ES-I3 (cell line): ENCODE data around the gene RGS7.

Experiments used
- H3K36me3 ChIP-seq: 2 replicates; pipeline ENCODE4 v1.6.1; 2013; ENCODE audit warnings: mild to moderate bottlenecking, low read length, control low read depth, moderate library complexity; ENCODE audit not compliant: insufficient read depth
- H3K4me1 ChIP-seq: 2 replicates; pipeline ENCODE4 v1.6.1; 2013; ENCODE audit warnings: mild to moderate bottlenecking, control low read depth, low read length; ENCODE audit not compliant: insufficient read depth
- H3K9ac ChIP-seq: 2 replicates; pipeline ENCODE4 v1.6.1; 2013; ENCODE audit warnings: low read depth, mild to moderate bottlenecking, low read length, moderate library complexity
- H3K9me3 ChIP-seq: 2 replicates; pipeline ENCODE4 v1.6.1; 2013; ENCODE audit warnings: mild to moderate bottlenecking, low read length, moderate library complexity; ENCODE audit not compliant: control insufficient read depth, insufficient read depth

RGS7 gene

GRCh38 chr1:240956020-240956419 lies 401.0 kb downstream of the RGS7 start:
- peaks cover 4% of the 10 kb centered on the region; the same call in 1 of the 2 replicates for H3K4me1 ChIP-seq
- H3K36me3 ChIP-seq = no peaks in the 10 kb centered on the region
- no peak overlapping the region for H3K9ac ChIP-seq
- no peaks in the 10 kb centered on the region for H3K9me3 ChIP-seq

DNA sequence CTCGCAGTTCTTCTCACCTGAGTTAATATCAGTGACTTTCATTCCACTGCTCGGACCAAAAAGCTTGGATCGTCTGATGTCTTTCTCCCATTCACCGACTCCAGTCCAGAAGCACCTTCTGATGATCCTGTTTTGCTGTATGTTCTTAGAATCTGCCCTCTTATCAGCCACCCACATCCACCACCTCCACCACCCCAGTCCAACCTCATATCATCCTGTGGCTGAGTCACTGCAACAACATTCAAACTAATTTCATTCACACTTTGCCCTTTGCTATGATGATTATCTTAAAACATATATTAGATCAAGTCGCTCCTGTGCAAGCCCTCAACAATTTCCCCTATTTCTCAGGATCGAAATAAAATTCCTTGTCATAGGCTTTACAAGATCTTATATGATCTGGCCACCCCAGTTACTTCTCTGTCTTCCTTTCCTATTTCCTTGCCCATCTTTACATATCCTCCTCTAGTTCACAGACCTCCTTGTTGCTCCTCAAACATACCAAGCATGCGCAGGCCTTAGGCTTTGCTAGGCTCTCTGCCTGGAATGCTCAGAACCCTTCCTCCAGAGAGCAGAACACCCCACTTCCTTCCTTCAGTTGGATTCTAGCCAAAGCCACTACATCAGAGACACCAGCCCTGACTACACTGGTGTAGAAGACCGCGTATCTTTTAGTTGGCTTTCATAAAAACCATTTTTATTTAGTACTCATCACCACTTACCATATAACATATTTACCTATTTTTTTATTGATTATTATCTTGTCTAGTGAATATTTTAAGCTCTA lies 409.4 kb downstream of the RGS7 start:
- Histone ChIP-seq H3K9ac (no peak overlapping the region), H3K4me1 (no peaks in the 10 kb centered on the region), H3K36me3 (no peaks in the 10 kb centered on the region), H3K9me3 (no peaks in the 10 kb centered on the region)

GRCh38 chr1:240946926-240947325 lies 410.1 kb downstream of the RGS7 start:
- Histone ChIP-seq H3K36me3 (no peaks in the 10 kb centered on the region), H3K4me1 (no peaks in the 10 kb centered on the region), H3K9me3 (no peaks in the 10 kb centered on the region), H3K9ac (no peak overlapping the region)

- no peak overlapping the region for H3K9ac ChIP-seq
- H3K4me1 ChIP-seq = no peaks in the 10 kb centered on the region
- H3K36me3 ChIP-seq = no peaks in the 10 kb centered on the region; the same call in 1 of the 2 replicates
- 0 out of 2 replicates have a peak, but pooled peaks cover 3% of the 10 kb centered on the region for H3K9me3 ChIP-seq
These were observed 414.1 kb downstream of the RGS7 start for GRCh38 chr1:240942901-240943300.

DNA sequence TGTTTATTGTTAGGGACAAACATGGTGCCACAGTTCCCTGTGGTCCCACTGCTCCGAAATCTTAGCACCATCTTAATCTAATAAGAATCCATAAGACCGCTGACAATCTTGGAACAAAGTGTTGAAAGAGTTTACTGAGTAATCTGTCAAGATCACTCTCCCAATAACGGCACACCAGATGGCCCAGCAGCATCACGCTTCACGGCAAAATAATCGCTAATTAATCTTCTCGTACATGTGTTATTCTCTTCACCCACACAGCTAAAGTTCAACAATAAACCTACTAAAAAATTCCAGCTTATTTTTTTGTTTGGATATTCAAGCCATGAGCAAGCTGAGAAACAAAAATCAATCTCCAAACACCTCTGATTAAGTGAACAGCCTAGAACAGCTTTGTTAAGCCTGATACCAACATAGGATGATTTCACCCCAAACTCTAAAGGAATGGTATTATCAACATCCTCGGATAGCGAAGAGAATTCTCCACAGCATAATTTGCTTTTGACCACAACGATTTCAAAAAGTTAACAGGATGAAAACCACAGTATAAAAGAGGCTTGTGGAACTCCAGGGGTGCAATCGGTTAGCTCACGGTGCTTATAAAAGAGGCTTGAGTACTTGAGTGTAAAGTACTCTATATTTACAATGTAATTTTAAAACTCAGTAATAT lies 415.2 kb downstream of the RGS7 start:
- Histone ChIP-seq H3K9ac (no peak overlapping the region), H3K4me1 (no peaks in the 10 kb centered on the region), H3K9me3 (peaks cover 8% of the 10 kb centered on the region), H3K36me3 (no peaks in the 10 kb centered on the region; the same call in 1 of the 2 replicates)

GRCh38 chr1:240936911-240937668 lies 419.9 kb downstream of the RGS7 start:
- no peaks in the 10 kb centered on the region; the same call in 1 of the 2 replicates for H3K36me3 ChIP-seq
- H3K9me3 ChIP-seq = peaks cover 8% of the 10 kb centered on the region
- H3K4me1 ChIP-seq = no peaks in the 10 kb centered on the region
- H3K9ac ChIP-seq = no peak overlapping the region

DNA sequence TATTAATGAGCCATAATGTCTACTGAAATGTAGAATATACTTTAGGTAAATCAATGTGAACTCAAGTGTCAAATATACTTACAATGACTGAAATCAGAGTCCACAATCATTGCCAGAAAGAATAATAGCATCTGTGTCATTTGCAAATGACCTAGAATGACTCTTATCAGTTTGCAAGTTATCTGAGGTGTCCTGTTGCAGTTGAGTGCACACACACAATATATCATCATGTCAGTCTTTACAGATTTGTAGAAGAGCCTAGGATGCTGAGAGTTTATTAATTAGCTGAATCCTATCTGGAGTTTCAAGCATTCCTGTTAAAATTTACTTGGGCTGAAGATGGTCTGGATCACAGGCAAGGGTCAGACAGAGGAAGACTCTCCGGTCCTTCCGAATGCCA lies 421.1 kb downstream of the RGS7 start:
- Histone ChIP-seq H3K9me3 (peaks cover 8% of the 10 kb centered on the region), H3K36me3 (no peaks in the 10 kb centered on the region; the same call in 1 of the 2 replicates), H3K4me1 (no peaks in the 10 kb centered on the region), H3K9ac (no peak overlapping the region)

DNA sequence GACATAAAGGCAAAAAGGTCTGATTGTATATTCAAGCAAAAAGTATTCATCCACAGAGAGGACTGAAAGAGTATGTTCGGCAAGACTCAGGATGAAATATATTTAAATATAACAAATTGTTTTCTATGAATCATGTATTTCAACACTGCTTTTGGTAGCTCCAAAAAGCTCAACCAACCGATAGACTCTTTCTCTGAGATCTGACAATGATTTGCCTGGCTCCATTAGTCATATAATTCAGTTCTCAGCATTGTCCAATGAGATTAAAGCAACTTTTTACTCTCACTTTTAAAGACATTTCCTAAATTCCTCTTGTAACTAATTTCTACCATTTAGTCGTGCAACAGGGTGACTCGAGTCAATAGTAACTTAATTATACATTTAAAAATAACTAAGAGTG lies 426.0 kb downstream of the RGS7 start:
- Histone ChIP-seq H3K4me1 (no peaks in the 10 kb centered on the region), H3K36me3 (no peaks in the 10 kb centered on the region), H3K9me3 (no peaks in the 10 kb centered on the region; the same call in 1 of the 2 replicates), H3K9ac (no peak overlapping the region)

- Histone ChIP-seq H3K9ac (no peak overlapping the region), H3K36me3 (no peaks in the 10 kb centered on the region), H3K9me3 (no peaks in the 10 kb centered on the region), H3K4me1 (no peaks in the 10 kb centered on the region)
These were observed 428.7 kb downstream of the RGS7 start for GRCh38 chr1:240928265-240928664.

- Histone ChIP-seq H3K4me1 (no peaks in the 10 kb centered on the region), H3K9ac (no peak overlapping the region), H3K9me3 (no peaks in the 10 kb centered on the region), H3K36me3 (no peaks in the 10 kb centered on the region)
These were observed 429.2 kb downstream of the RGS7 start for GRCh38 chr1:240927821-240928220.

GRCh38 chr1:240925273-240925672 lies 431.7 kb downstream of the RGS7 start:
- H3K36me3 ChIP-seq = no peaks in the 10 kb centered on the region
- no peaks in the 10 kb centered on the region for H3K4me1 ChIP-seq
- no peaks in the 10 kb centered on the region for H3K9me3 ChIP-seq
- H3K9ac ChIP-seq = no peak overlapping the region

DNA sequence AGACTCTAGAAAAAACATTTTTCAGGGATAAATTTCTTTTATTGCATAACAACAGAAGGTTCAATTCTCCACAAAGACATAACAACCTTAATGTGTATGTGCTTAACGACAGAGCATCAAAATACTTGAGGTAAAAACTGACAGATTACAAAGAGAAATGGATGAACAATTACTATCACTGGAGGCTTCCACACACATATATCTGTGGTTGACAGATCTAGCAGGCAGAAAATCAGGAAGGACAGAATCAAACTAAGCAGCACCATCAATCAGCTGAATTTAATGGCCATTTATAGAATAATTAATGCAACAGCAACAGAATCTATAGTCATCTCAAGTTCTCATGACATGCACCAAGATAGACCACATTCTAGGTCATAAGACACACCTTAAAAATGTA lies 439.0 kb downstream of the RGS7 start:
- Histone ChIP-seq H3K9me3 (no peaks in the 10 kb centered on the region), H3K9ac (no peak overlapping the region), H3K36me3 (no peaks in the 10 kb centered on the region), H3K4me1 (no peaks in the 10 kb centered on the region)

- Histone ChIP-seq H3K4me1 (no peaks in the 10 kb centered on the region), H3K9me3 (no peaks in the 10 kb centered on the region), H3K9ac (no peak overlapping the region), H3K36me3 (no peaks in the 10 kb centered on the region)
These were observed 442.5 kb downstream of the RGS7 start for GRCh38 chr1:240914506-240914905.

- Histone ChIP-seq H3K9me3 (no peaks in the 10 kb centered on the region), H3K4me1 (no peaks in the 10 kb centered on the region), H3K36me3 (no peaks in the 10 kb centered on the region)
These were observed 444.2 kb downstream of the RGS7 start for GRCh38 chr1:240912821-240913220.

More at GRCh38 chr1:240912821-240913220, 444.2 kb downstream of the RGS7 start:
- H3K9ac ChIP-seq = no peak overlapping the region
